HG03039 (cell line): Measurements from ENCODE around the gene PPP3CB.

Source experiments
- ATAC-seq: cut with Tn5 transposase; IDR thresholded peaks from one replicate; pipeline ENCODE4 v1.9.1; 2021; ENCODE audit warnings: mild to moderate bottlenecking, moderate library complexity; ENCODE audit not compliant: unreplicated experiment

Gene PPP3CB

GRCh38 chr10:73495884-73496674 lies at the start of gene PPP3CB:
PPP3CB (minus strand) TSS chr10:73496024; CDS start chr10:73495889, 135 bp downstream.
- peak; percentile 59 for ATAC-seq

- no peak for ATAC-seq
Measured at GRCh38 chr10:73545357-73545756, 49.5 kb upstream of the PPP3CB start.

- no peak for ATAC-seq
Measured at GRCh38 chr10:73537709-73538108, 41.9 kb upstream of the PPP3CB start.

DNA sequence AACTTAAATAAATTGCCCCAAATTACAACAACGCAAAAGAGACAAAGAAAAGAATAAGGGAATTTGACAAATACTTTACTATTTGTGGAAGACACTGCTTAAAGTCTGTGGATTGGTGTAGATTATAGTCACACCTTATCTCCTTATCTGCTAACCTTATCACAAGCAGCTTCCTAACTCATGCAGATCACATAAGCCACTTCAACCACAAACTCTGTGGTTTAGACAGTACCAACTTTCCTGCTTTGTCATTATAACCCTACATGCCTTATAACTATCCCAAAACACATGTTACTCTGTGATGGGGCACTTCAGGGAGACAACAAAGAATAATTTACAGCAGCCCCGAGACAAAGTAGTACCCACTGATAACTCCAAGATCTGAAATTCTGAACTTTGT lies 41.5 kb upstream of the PPP3CB start:
- no peak for ATAC-seq

DNA sequence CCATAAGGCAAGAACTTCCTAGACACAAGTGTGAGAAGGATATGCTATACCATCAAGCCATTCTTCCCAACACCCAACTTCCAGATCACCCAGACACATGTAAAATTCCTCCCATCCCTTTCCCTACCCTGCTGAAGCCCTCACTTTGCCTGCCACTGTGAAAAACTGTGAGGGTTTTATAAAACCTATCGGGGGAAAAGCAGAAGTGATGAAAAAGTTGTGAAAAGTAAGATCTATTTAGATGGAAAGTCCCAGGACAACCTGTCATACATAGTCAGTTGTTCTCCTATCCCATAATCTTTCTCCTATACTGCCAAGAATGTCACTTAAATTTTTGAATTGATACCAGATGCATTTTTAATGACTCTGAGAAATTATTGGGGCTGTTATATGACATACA lies 39.0 kb upstream of the PPP3CB start:
- no peak for ATAC-seq

DNA sequence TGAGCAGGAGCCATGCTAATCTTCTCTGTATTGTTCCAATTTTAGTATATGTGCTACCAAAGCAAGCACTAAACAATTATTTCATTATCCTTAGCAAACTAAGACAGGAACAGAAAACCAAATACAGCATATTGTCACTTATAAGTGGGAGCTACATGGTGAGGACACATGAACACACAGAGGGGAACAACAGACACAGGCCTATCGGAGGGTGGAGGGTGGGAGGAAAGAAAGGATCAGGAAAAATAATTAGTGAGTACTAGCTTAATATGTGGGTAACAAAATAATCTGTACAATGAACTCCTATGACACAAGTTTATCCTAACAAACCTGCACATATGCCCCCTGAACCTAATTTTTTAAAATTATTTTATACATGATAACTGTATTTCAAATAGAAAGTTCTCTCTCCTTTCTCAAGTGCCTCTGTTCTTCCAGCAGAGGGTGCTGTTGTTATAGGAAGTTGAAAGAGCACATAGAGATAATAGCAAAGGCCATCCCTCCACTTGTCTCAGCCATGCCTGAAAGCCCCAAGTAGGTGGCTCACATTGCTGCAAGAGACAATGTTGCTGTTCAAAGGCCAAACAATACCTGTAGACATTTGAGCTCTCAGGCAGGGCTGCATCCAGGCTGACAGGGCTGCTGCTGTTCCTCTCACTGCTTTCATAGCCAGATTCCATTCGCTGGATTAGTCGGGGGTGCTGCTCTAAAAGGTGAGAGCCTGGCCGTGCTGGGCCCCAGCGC lies 33.4 kb upstream of the PPP3CB start:
- ATAC-seq: no peak

- no peak for ATAC-seq
Measured at GRCh38 chr10:73522263-73522662, 26.4 kb upstream of the PPP3CB start.

- ATAC-seq: no peak
Measured at GRCh38 chr10:73519336-73519735, 23.5 kb upstream of the PPP3CB start.

DNA sequence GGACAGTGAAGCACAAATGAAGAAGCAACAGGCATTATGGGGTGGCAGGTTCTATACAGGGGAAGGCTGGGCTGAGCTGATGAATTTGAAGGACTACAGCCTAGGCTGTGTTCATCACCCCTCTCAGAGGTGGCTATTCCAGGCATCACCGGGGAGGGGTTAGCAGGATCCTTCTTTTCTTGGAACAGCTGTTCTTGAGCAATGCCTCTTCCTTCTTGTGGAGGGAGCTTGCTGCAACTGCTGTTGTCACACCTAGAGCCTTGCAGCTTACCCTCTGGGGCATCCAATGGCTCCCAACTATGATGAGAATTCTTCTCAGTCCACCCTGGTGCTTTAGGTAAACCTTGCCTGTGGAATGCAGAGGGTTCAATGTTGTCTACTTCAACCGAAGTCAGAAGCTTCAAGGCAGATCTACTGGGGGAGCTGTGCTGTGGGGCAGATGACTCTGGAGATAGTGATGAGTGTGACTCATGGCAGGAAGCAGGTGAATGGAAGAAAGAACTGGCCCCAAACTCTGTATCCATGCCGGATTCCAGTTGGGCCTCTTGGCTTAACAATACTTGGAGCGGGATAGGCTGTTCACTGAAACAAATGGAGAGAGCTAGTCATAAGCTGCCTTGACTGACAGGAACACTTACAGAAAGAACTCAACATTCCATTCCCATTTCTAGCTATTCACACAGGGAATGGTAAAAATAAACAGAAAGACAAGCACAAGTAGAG lies 21.5 kb upstream of the PPP3CB start:
- no peak for ATAC-seq

DNA sequence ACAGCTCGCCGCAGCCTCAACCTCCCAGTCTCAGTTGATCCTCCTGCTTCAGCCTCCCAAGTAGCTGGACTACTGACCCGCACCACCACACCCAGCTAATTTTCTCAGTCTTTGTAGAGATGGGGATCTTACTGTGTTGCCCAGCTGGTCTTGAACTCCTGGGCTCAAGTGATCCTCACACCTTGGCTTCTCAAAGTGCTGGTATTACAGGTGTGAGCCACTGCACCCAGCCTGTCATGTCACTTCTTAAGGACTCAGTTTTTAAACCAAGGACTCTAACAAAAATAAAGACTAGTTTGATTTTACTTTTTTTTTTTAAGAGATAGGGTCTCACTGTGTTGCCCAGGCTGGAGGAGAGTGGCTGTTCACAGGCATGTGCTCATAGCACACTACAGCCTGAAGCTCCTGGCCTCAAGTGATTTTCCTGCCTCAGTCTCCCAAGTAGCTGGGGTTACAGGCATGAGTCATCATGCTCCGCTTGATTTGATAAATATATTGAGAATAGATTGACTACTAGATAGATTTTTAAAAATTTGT lies 16.5 kb upstream of the PPP3CB start:
- ATAC-seq: no peak

DNA sequence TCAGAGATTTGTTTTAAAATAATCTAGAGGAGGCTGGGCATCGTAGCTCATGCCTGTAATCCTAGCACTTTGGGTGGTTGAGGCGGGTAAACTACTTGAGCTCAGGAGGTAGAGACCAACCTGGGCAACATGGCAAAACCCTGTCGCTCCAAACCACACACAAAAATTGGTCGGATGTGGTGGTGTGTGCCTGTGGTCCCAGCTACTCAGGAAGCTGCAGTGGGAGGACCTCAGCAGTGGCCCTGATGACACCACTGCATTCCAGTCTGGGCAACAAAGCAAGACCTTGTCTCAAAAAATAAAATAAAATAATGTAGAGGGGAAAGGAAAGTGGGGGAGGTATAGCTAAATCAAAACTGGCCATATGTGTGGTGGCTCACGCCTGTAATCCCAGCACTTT lies 13.9 kb upstream of the PPP3CB start:
- no peak for ATAC-seq

DNA sequence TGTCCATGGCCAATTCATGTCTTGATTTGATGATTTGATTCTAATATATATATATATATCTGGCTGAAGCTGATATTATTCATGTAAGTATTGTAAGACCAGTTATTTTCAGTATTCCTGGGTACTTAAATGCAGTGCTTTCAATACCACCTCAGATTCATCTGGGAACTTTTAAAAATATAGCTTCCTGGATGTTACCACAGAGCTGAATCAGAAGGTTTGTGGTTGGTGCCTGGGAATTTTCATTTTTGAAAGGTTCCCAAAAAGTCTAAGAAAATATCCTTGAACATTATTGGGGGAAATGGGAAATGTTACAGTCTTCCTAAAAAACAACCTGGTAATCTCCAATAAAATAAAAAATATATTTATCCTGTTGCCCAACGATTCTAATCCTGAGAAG lies 10.7 kb upstream of the PPP3CB start:
- ATAC-seq: no peak

GRCh38 chr10:73506074-73506473 lies 10.2 kb upstream of the PPP3CB start:
- no peak for ATAC-seq

GRCh38 chr10:73503037-73503436 lies 7.2 kb upstream of the PPP3CB start:
- ATAC-seq: no peak

DNA sequence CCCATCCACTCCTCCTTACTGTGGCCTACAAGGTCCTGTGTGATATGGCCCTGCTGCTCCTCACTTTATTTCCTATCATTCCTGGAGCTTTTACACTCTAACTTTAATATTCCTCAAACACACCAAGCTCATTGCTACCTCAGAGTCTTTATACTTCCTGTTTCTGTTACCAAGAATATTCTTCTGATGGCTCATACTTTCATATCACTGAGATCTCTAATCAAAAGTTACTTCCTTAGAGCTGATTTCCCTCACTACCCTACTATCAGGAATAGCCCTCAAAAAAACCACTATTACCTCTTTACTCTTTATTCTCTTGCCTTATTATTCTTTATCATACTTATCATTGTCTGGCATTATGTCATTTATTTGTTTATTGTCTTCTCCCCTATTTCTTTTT lies 5.8 kb upstream of the PPP3CB start:
- no peak for ATAC-seq

DNA sequence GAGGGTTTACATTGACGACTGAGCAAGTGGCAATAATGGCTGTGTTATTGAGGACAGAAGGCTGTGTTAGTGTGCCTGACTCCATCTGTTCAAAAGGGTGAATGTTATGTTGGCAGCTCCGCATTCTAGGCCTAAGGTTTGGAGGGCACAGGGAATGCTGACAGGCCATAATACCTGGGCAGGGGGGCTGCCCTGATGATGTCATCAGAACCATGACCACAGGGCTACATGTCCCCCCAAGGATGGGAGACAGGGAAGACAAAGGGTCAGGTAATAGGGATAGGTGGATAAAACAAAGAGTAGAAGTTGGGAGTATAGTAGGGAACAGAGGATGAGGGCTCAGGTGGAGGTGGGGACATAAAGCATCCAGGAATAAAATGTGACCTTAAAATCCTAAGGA lies 1.8 kb upstream of the PPP3CB start:
- ATAC-seq: no peak

DNA sequence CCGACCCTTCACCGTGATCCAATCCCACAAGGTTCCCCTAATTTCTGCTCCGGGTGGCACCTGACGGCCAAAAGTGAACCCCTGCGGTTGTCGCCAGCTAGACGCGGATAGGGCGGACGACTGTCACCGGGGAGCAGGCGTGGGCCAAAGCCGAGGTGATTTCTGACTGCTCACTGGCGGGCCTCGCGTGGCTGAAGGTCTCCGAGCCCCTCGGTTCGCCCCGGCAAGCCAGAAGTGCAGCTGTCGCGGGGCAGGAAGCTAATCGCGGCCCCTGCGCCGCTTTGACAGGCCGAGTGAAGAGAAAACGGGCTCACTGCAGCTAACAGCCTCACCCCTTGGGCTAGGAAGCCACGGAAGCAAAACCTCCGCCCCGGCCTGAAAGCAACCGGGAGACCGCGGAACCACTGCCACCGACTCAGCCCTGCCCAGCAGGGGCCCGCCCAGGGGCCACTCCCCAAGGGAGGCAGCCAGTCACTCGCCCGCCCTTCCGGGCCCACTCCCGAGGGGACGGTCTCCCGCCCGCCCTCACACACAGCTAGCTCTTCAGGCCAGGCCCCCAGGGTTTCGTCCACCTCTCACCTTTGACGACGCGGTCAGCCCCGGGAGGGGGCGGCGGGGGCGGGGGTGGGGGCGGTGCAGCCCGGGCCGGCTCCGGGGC lies 469 bp downstream of the PPP3CB start:
- peak; percentile 92 for ATAC-seq

DNA sequence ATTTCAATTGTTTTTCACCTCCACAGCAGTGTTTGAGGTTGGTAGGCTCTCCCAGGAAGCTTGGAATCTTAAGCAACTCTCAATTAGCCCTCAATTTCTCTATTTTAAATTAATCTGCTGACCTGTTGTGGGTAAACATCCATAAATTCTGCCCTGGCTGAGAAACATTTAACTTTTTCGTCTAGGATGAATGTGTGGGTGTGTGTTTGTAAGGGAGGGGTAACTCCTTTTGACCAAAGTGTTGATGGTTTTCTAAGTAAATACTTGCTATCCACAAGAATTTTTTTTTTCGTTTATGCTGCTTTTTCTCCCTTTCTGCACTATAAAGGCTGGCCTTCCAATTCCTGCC lies 973 bp downstream of the PPP3CB start:
- ATAC-seq: no peak

- no peak for ATAC-seq
Measured at GRCh38 chr10:73494213-73494612, 1.6 kb downstream of the PPP3CB start.

- no peak for ATAC-seq
Measured at GRCh38 chr10:73493781-73494180, 2.0 kb downstream of the PPP3CB start.

DNA sequence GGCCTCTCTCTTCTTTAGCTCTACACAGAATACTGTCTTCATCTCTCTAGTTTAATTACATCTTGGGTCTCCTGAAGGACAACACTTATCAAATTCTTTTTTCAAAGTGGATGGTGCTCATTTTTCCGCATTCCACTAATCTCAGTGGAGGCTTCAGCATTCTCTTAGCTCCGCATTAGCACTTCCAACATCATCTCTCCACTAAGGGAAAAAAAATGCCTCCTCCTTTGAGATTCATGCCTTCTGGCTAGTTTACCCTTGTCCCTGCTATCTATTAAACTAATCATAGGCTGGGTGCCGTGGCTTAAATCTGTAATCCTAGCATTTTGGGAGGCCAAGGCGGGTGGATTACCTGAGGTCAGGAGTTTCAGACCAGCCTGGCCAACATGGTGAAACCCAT lies 9.2 kb downstream of the PPP3CB start:
- no peak for ATAC-seq
